ENCODE data around the gene VPS13D.

The VPS13D gene

GRCh38 chr1:12336413-12336812, 106.6 kb downstream of the VPS13D start:
- no peak for DNase-seq (ENCODE audit: low read depth, low spot score)

- no peak for DNase-seq (ENCODE audit: low read depth, low spot score)
Measured at GRCh38 chr1:12338017-12338416, 108.2 kb downstream of the VPS13D start.

- DNase-seq (ENCODE audit: low read depth, low spot score), result no peak
Measured at GRCh38 chr1:12338823-12339222, 109.0 kb downstream of the VPS13D start.

- DNase-seq (ENCODE audit: low read depth, low spot score), result no peak
Measured at GRCh38 chr1:12339396-12339795, 109.6 kb downstream of the VPS13D start.

- DNase-seq (ENCODE audit: low read depth, low spot score), result no peak
Measured at GRCh38 chr1:12339811-12340543, 110.1 kb downstream of the VPS13D start.

GRCh38 chr1:12340544-12340930, 110.7 kb downstream of the VPS13D start:
- DNase-seq (ENCODE audit: low read depth, low spot score), result no peak

- DNase-seq (ENCODE audit: low read depth, low spot score), result no peak
Measured at GRCh38 chr1:12341667-12342066, 111.8 kb downstream of the VPS13D start.

GRCh38 chr1:12342401-12343003, 112.7 kb downstream of the VPS13D start:
- DNase-seq (ENCODE audit: low read depth, low spot score), result no peak

- no peak for DNase-seq (ENCODE audit: low read depth, low spot score)
Measured at GRCh38 chr1:12343823-12344487, 114.1 kb downstream of the VPS13D start.

GRCh38 chr1:12344596-12345349, 114.9 kb downstream of the VPS13D start:
- no peak for DNase-seq (ENCODE audit: low read depth, low spot score)

GRCh38 chr1:12345350-12346217, 115.8 kb downstream of the VPS13D start:
- no peak for DNase-seq (ENCODE audit: low read depth, low spot score)

- DNase-seq (ENCODE audit: low read depth, low spot score), result no peak
Measured at GRCh38 chr1:12346483-12347151, 116.8 kb downstream of the VPS13D start.

- DNase-seq (ENCODE audit: low read depth, low spot score), result no peak
Measured at GRCh38 chr1:12348113-12348512, 118.3 kb downstream of the VPS13D start.

- DNase-seq (ENCODE audit: low read depth, low spot score), result no peak
Measured at GRCh38 chr1:12353981-12354380, 124.2 kb downstream of the VPS13D start.

GRCh38 chr1:12356004-12356890, 126.4 kb downstream of the VPS13D start:
- no peak for DNase-seq (ENCODE audit: low read depth, low spot score)

- no peak for DNase-seq (ENCODE audit: low read depth, low spot score)
Measured at GRCh38 chr1:12358499-12358898, 128.7 kb downstream of the VPS13D start.

GRCh38 chr1:12359359-12360133, 129.7 kb downstream of the VPS13D start:
- DNase-seq (ENCODE audit: low read depth, low spot score), result no peak

- no peak for DNase-seq (ENCODE audit: low read depth, low spot score)
Measured at GRCh38 chr1:12368646-12369045, 138.8 kb downstream of the VPS13D start.

- no peak for DNase-seq (ENCODE audit: low read depth, low spot score)
Measured at GRCh38 chr1:12369258-12369657, 139.4 kb downstream of the VPS13D start.

Measured in smooth muscle cell of the brain vasculature (primary cell).